NCI-H345 treated with DMSO at 0.1 percent for 48 hours (cell line): ENCODE measurements around the gene ACOXL.

ENCODE experiments used
- DNase-seq: peaks from one replicate; lab custom pipeline; 2025; ENCODE audit not compliant: unreplicated experiment; lab: John Stamatoyannopoulos, UW

Gene ACOXL

GRCh38 chr2:110906613-110907298, 174.4 kb downstream of the ACOXL start:
- no peak for DNase-seq

- no peak for DNase-seq
Measured at GRCh38 chr2:110909501-110909900, 177.1 kb downstream of the ACOXL start.

GRCh38 chr2:110910423-110910822, 178.1 kb downstream of the ACOXL start:
- no peak for DNase-seq

- no peak for DNase-seq
Measured at GRCh38 chr2:110919738-110920137, 187.4 kb downstream of the ACOXL start.

- DNase-seq = no peak
Measured at GRCh38 chr2:110925479-110925878, 193.1 kb downstream of the ACOXL start.

- DNase-seq = no peak
Measured at GRCh38 chr2:110927526-110927925, 195.2 kb downstream of the ACOXL start.

- no peak for DNase-seq
Measured at GRCh38 chr2:110929528-110929927, 197.2 kb downstream of the ACOXL start.

- DNase-seq = no peak
Measured at GRCh38 chr2:110931648-110932047, 199.3 kb downstream of the ACOXL start.

- no peak for DNase-seq
Measured at GRCh38 chr2:110933420-110933819, 201.0 kb downstream of the ACOXL start.

- no peak for DNase-seq
Measured at GRCh38 chr2:110934948-110935347, 202.6 kb downstream of the ACOXL start.

- DNase-seq = no peak
Measured at GRCh38 chr2:110940376-110940910, 208.1 kb downstream of the ACOXL start.

GRCh38 chr2:110941226-110941625, 208.9 kb downstream of the ACOXL start:
- no peak for DNase-seq

- no peak for DNase-seq
Measured at GRCh38 chr2:110943070-110943634, 210.8 kb downstream of the ACOXL start.

- DNase-seq = no peak
Measured at GRCh38 chr2:110946902-110947301, 214.5 kb downstream of the ACOXL start.

- peak; percentile 84 for DNase-seq
Measured at GRCh38 chr2:110948027-110948674, 215.8 kb downstream of the ACOXL start.

- DNase-seq = no peak
Measured at GRCh38 chr2:110950281-110950680, 217.9 kb downstream of the ACOXL start.

- no peak for DNase-seq
Measured at GRCh38 chr2:110955045-110955444, 222.7 kb downstream of the ACOXL start.

GRCh38 chr2:110955556-110955955, 223.2 kb downstream of the ACOXL start:
- DNase-seq = no peak

- no peak for DNase-seq
Measured at GRCh38 chr2:110957293-110957692, 224.9 kb downstream of the ACOXL start.

GRCh38 chr2:110958346-110959119, 226.2 kb downstream of the ACOXL start:
- DNase-seq = no peak

GRCh38 chr2:110959198-110959597, 226.8 kb downstream of the ACOXL start:
- DNase-seq = no peak
